ENCODE measurements around the gene CEACAM16.
A peak's percentile ranks its signal among the peaks of the same experiment; 100 is the strongest.

CEACAM16 gene

GRCh38 chr19:44747739-44748425 is 48.9 kb downstream of the CEACAM16 start:
- peak; percentile 81 for DNase-seq

DNA sequence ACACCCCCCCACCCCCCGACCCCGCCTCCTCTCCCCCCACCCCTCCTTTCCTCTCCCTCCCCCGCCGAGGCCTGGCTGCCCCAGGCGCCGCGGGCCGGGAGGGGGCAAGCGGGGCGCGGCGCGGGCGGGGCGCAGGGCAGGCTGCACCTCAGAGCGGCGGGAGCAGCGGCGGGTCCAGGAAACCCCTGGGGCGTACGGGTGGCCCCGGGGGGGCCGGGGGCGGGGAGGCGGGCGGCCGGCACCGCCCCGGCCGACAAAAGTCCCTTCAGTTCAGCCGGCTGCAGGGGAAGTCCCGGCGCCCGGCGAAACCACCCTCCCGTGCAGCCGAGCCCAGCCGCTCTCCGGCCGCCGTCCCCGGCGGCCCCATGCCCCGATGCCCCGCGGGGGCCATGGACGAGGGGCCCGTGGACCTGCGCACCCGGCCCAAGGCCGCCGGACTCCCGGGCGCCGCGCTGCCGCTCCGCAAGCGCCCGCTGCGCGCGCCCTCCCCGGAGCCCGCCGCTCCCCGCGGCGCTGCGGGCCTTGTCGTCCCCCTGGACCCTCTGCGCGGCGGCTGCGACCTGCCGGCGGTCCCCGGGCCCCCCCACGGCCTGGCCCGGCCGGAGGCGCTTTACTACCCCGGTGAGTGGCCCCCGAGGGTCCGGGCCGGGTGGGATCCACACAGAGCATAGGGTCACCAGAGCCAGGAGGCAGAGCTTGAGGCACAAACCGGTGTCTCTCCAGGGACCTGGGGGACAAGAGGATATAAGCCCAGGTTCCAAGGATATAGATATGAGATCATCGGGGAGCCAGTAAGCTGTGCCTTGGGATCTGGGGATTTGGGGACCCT is 49.7 kb downstream of the CEACAM16 start, which contains the start of gene BCL3:
TSS of gene BCL3 (plus strand) at position 283 of the 829 bp plus-strand sequence. CDS start at position 366, 83 bp downstream.
- DNase-seq, result peak; percentile 85

- no peak for DNase-seq
Observed at GRCh38 chr19:44749292-44749691, 50.3 kb downstream of the CEACAM16 start.

GRCh38 chr19:44749994-44750393 is 51.0 kb downstream of the CEACAM16 start:
- DNase-seq, result no peak

GRCh38 chr19:44752123-44752815 is 53.3 kb downstream of the CEACAM16 start:
- DNase-seq, result no peak

DNA sequence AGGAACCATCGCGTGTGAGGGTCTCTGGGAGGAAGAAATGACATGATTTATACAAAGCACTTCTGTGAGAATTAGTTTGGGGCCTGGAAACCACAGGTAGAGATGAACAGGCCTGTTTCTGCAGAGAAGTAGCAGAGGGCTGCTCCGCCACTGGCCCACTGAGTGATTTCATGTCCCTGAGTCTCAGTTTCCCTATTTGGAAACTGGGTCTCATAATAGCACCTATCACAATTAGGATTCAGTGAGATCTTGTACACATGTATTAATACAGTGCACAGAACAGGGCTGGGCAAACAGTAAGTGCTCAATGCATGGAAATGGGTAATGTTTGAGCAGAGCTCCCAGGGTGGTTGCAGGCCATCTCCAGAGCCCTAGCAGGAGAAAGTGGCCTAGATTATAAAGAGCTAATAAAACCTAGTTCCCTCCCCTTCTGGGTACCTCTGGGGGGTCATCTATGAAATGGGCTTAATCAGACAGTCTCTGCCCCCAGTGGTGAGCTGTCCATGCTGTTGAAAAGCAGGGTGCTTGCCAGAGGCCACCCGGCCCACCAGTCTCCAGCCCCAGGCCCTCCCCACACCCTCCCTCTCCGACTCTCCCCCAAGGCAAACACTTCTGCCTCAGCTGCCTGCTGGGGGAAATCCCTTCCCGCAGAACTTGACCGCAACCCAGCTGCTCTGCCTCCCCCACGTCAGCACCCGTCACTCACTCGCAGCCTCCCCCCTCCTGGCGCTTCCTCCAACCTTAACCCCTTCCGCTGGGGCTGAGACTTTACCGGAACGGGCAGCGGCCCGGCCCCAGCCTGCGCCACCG is 54.1 kb downstream of the CEACAM16 start:
- peak; percentile 94 for DNase-seq

DNA sequence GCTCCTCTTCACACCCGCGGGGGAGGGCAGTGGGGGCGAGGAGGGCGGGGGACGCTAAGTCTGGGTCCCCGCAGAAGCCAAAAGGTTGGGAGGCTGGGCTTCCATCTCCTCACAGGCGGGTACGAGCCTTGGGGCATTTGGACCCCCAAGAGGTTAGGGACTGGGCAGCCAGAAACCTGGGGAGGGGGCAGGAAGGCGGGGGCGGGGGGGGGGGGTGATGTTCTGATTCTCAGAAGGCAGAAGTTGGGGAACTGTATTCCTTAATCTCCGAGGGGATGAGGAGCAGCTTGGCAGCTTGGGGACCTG is 54.6 kb downstream of the CEACAM16 start:
- DNase-seq, result no peak

DNA sequence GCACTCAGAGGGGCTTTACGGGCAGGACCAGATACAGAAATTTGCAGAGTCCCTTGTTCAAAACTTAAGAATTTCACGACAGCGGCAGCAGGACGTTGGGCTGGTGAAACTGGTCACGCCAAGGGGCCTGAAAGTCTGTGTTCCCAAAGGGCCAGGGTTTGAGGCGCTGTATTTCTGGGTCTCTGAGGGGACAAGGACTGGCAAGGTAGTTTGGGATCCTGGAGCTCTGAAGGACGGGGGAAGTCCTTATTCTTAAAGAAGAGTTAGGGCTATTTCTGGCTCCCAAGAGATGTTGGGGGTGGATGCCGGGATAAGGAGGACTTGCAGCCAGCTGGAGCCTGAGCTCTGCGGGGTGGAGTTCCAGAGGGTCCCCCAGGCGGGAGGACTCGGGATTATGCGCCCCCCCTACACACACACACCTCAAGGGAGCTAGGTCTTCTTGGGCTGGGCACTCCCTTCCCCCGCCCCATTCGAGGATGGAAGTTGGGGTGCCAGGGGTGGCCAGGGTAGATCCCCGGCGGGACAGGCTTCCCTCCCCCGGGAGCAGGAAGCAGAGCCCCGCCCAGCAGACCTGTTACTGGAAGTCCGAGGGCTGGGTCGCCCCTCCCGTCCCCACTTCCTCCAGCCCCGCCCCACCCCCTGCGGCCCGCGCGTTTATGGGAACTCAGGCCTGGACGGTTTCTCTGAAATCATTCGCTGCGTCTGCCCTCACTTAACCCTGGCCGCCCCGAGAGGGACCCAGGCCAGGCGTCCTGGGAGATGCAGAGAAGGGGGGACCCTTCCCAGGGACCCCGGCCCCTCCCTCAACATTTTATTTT is 55.2 kb downstream of the CEACAM16 start:
- DNase-seq, result peak; percentile 88

DNA sequence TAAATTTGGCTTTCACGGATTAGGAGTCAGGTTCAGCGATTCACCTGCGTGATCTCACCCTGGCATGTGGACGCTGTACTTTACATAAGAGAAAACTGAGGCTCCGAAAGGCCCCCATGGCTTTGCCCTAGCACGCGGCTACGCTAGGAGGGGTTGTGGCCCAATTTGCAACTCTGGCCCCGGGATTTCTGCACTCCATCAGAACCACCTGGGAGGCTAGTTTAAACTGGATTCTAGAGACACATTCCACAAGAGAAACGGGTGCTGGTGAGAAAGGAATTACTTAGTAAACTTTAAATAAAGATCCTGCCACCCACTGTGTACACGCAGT is 55.8 kb downstream of the CEACAM16 start:
- DNase-seq, result no peak

DNA sequence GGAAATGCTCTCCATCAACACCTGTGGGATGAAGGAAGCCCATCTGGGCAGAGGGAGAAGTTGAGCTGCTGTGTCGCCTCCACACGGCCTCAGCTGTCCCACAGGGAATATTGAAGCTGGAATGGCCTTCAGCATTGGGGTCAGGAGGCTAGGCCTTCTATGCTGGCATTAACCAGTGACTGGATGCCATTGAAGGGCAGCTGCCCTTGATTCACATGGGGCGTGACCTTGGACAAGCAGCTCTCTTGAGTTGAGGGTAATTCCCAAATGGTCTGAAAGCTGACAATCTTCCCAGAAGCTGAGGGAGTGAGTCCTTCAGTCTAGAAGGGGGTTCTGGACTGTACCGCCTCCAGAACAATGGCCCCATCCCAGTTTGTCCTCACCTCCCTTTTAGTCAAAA is 56.3 kb downstream of the CEACAM16 start:
- DNase-seq, result no peak

GRCh38 chr19:44756089-44756562 is 57.2 kb downstream of the CEACAM16 start:
- no peak for DNase-seq

DNA sequence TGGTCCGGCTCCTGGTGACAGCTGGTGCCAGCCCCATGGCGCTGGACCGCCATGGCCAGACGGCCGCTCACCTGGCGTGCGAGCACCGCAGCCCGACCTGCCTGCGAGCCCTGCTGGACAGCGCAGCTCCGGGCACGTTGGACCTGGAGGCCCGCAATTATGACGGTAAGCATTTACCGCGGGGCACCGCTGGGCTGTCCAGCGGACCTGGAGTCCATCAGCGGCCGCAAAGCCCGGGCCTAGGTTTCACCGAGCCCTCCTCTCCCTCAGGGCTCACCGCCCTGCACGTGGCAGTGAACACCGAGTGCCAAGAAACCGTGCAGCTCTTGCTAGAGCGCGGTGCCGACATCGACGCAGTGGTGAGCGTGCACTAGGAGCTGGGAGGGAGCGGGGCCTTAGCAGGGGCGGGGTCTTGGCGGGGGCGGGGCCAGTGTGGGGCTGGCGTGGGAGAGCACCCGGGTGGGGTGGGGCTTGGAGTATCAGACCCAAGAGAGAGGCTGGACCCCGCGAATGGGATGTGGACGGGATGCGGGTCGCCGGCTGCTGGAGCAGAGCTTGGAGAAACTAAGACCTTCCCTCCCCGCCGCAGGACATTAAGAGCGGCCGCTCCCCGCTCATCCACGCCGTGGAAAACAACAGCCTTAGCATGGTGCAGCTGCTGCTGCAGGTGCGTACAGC is 58.2 kb downstream of the CEACAM16 start:
- DNase-seq, result no peak

DNA sequence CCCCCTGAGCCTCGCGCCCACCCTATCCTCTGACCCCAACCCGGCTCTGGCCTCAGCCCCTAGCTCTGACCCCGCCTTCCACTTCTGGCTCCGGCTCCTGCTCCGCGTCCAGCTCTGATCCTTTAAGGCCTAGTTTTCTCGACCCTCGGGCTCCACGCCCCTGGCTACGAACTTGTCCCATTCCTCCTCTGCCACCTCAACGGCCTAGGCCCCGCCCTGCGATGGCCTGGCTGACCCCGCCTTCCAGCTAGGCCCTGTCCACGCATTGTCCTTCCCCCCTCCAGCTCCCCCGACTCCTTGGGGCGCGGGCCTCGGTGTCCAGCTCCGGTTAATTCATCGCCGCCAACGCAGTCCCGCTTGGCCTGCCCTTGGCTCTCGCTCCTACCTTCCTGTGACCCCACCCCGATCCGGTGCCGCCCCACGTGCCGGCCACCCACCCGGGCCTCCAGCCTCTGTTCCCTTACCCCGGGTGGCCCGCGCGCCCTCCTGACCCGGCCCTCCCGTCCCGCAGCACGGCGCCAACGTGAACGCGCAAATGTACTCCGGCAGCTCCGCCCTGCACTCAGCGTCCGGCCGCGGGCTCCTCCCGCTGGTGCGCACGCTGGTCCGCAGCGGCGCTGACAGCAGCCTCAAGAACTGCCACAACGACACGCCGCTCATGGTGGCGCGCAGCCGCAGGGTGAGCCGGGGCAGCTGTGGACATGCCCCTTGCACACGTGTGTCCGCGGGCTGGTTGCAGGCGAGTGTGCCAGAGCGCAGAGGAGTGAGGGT is 59.0 kb downstream of the CEACAM16 start:
- no peak for DNase-seq

- no peak for DNase-seq
Observed at GRCh38 chr19:44758596-44758995, 59.6 kb downstream of the CEACAM16 start.

DNA sequence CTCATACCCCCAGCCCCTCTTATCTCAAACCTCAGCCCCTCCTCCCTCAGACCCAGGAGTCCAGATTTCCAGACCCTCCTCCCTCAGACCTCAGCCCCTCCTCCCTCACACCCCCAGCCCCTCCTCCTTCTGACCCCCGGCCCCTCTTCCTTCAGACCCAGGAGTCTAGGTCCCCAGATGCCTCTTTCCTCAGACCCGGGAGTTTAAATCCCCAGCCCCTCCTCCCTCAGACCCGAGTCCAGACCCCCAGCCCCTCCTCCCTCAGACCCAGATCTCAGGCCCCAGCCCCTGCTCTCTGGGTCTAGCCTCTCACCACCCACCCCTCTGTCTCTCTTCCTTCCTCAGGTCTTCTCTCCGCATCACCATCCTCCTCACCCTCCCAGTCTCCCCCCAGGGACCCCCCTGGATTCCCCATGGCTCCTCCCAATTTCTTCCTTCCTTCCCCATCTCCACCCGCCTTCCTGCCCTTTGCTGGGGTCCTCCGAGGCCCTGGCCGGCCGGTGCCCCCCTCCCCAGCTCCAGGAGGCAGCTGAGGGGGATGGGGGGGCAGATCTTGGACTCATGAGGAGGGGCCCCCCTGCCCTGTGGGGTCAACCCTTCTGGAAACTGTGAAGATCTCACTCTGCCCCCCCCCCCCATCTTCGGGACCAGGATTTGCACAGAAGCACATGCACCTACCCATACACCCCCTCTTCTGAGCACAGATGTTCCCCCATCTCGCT is 60.3 kb downstream of the CEACAM16 start:
- DNase-seq, result no peak
